ENCODE measurements around the gene VKORC1L1. TPM values are rescaled to one million over a fixed set of nuclear protein-coding genes. Genes with fewer than 3 reads are reported as not detected.

The VKORC1L1 gene
- total and polyA plus RNA-seq, 10 of the 15 experiments (the other 5 are each of a cell fraction or from before 2014, with no cell fraction given), result 3.3 to 18.8 (median 12.5) TPM

- peak in 1 of 2 experiments; percentile 63; a peak in 2 of 3 replicates for TF ChIP-seq EGR1 (IDR thresholded peaks at IDR 0.05; ENCODE audit: borderline replicate concordance in 1 of 2, low read depth in 2 of 2, low read length in 2 of 2)
- no peak for TF ChIP-seq CREM (IDR thresholded peaks at IDR 0.05; ENCODE audit: low read depth)
- no peak; the same call in 1 of the 2 replicates for TF ChIP-seq RB1 (IDR thresholded peaks at IDR 0.05; ENCODE audit: borderline replicate concordance)
- TF ChIP-seq BCL3 (IDR thresholded peaks at IDR 0.05; ENCODE audit: borderline replicate concordance, insufficient read depth, low read depth, low read length, poor library complexity, severe bottlenecking), result no peak
- TF ChIP-seq SPI1 (IDR thresholded peaks at IDR 0.05; ENCODE audit: borderline replicate concordance, insufficient read depth, low read depth, low read length), result no peak
- no peak; the same call in 1 of the 2 replicates for TF ChIP-seq TAF1 (IDR thresholded peaks at IDR 0.05; ENCODE audit: borderline replicate concordance, low read depth, low read length)
- TF ChIP-seq NR2C2 (IDR thresholded peaks at IDR 0.05; ENCODE audit: borderline replicate concordance, control insufficient read depth, insufficient read length, low read depth), result no peak
- no peak for TF ChIP-seq NR2C1 (IDR thresholded peaks at IDR 0.05)
- no peak for TF ChIP-seq YBX1 (IDR thresholded peaks at IDR 0.05)
- no peak for TF ChIP-seq CHD4 (IDR thresholded peaks at IDR 0.05)
- no peak for TF ChIP-seq SMAD1 (IDR thresholded peaks at IDR 0.05; ENCODE audit: low read depth, partially characterized antibody)
- no peak for TF ChIP-seq ATF2 (IDR thresholded peaks at IDR 0.05; ENCODE audit: low read length)
- no peak for TF ChIP-seq NBN (IDR thresholded peaks at IDR 0.05)
- TF ChIP-seq GATAD2B (conservative IDR thresholded peaks at IDR 0.05; ENCODE audit: low read depth), result 0 out of 2 replicates have a peak, but pooled peaks have one; percentile 41
- no peak for TF ChIP-seq ZBTB4 (CRISPR knock-in tag; IDR thresholded peaks at IDR 0.05)
- TF ChIP-seq HDAC2 (IDR thresholded peaks at IDR 0.05), result no peak
- no peak for TF ChIP-seq ATF3 (IDR thresholded peaks at IDR 0.05; ENCODE audit: borderline replicate concordance, extremely low read depth, low read depth, low read length)
- TF ChIP-seq CHD2 (IDR thresholded peaks at IDR 0.05; ENCODE audit: borderline replicate concordance, low read depth, low read length), result no peak
- no peak for TF ChIP-seq CEBPB (IDR thresholded peaks at IDR 0.05; ENCODE audit: borderline replicate concordance in 1 of 2, low read depth in 2 of 2, low read length in 2 of 2)
- TF ChIP-seq IRF4 (IDR thresholded peaks at IDR 0.05; ENCODE audit: low read depth, low read length), result no peak
- no peak for TF ChIP-seq MEF2B (IDR thresholded peaks at IDR 0.05; ENCODE audit: partially characterized antibody, poor library complexity, severe bottlenecking)
- no peak for TF ChIP-seq BCL11A (IDR thresholded peaks at IDR 0.05; ENCODE audit: low read depth, low read length)
- TF ChIP-seq ESRRA (IDR thresholded peaks at IDR 0.05; ENCODE audit: low read length), result no peak
- no peak for TF ChIP-seq KDM1A (IDR thresholded peaks at IDR 0.05; ENCODE audit: borderline replicate concordance)
- TF ChIP-seq MXI1 (IDR thresholded peaks at IDR 0.05; ENCODE audit: low read depth, low read length), result no peak
Observed at GRCh38 chr7:65872776-65873581, at the start of gene VKORC1L1 (continued).
